Gastroesophageal sphincter (tissue), 3 donors: Measurements from ENCODE around the gene SHISA6.

Source experiments
- CTCF ChIP-seq, 4 experiments: fragments of 200-600 bp in 2 of 4; fragments of 450-650 bp in 2 of 4; sonication (generic) in 1 of 4; IDR thresholded peaks; one replicate each; pipeline ENCODE4 v1.5.1; 2017 to 2019; ENCODE audit warnings: antibody characterized with exemption in 4 of 4, mild to moderate bottlenecking in 2 of 4, moderate library complexity in 2 of 4
- POLR2A ChIP-seq, 2 donors: fragments of 450-650 bp; IDR thresholded peaks; one replicate each; pipeline ENCODE4 v1.6.1; 2017; ENCODE audit warnings: antibody characterized with exemption in 2 of 2, mild to moderate bottlenecking in 2 of 2, moderate library complexity in 1 of 2

- TF ChIP-seq CTCF (IDR thresholded peaks at IDR 0.05) (no peak), POLR2A (IDR thresholded peaks at IDR 0.05) (no peak)
Measured at GRCh38 chr17:11545696-11546095, 304.7 kb downstream of the SHISA6 start.
